Measurements from ENCODE around the gene NFIC.
A peak's percentile ranks its signal among the peaks of the same experiment; 100 is the strongest.
"Not testable (repeated sequence)": the region's sequence is repeated elsewhere in the genome, so short reads cannot be mapped to it uniquely, and the experiment has no call there.

NFIC gene

GRCh38 chr19:3441089-3441985, 75.0 kb downstream of the NFIC start:
- Histone ChIP-seq H3K9ac (ENCODE audit: low read length) (no peak overlapping the region), H3K4me3 (ENCODE audit: low read length) (no peak overlapping the region), H3K9me3 (ENCODE audit: control insufficient read depth, low read length) (no peaks in the 10 kb centered on the region), H3K4me1 (ENCODE audit: control insufficient read depth, insufficient read depth, low read length) (no peaks in the 10 kb centered on the region), H3K27me3 (replicated peaks; ENCODE audit: control insufficient read depth, insufficient read depth, low read length) (no peaks in the 10 kb centered on the region), H3K36me3 (ENCODE audit: control insufficient read depth, insufficient read depth, low read length, severe bottlenecking) (peaks cover 74% of the 10 kb centered on the region)
- no peak for DNase-seq (ENCODE audit: low read depth)

GRCh38 chr19:3441986-3442329, 75.6 kb downstream of the NFIC start:
- no peaks in the 10 kb centered on the region for H3K4me1 ChIP-seq (ENCODE audit: control insufficient read depth, insufficient read depth, low read length)
- H3K36me3 ChIP-seq (ENCODE audit: control insufficient read depth, insufficient read depth, low read length, severe bottlenecking), result peaks cover 73% of the 10 kb centered on the region
- DNase-seq (ENCODE audit: low read depth), result no peak
- H3K4me3 ChIP-seq (ENCODE audit: low read length), result no peak overlapping the region
- H3K9me3 ChIP-seq (ENCODE audit: control insufficient read depth, low read length), result no peaks in the 10 kb centered on the region
- H3K27me3 ChIP-seq (replicated peaks; ENCODE audit: control insufficient read depth, insufficient read depth, low read length), result no peaks in the 10 kb centered on the region
- no peak overlapping the region for H3K9ac ChIP-seq (ENCODE audit: low read length)

- H3K9me3 ChIP-seq (ENCODE audit: control insufficient read depth, low read length), result no peaks in the 10 kb centered on the region
- no peak for DNase-seq (ENCODE audit: low read depth)
- H3K27me3 ChIP-seq (replicated peaks; ENCODE audit: control insufficient read depth, insufficient read depth, low read length), result no peaks in the 10 kb centered on the region
Measured at GRCh38 chr19:3442487-3443071, 76.2 kb downstream of the NFIC start.

GRCh38 chr19:3443840-3444694, 77.7 kb downstream of the NFIC start:
- H3K36me3 ChIP-seq (ENCODE audit: control insufficient read depth, insufficient read depth, low read length, severe bottlenecking), result peaks cover 72% of the 10 kb centered on the region
- H3K4me3 ChIP-seq (ENCODE audit: low read length), result no peak overlapping the region
- no peak for DNase-seq (ENCODE audit: low read depth)
- no peaks in the 10 kb centered on the region for H3K4me1 ChIP-seq (ENCODE audit: control insufficient read depth, insufficient read depth, low read length)
- no peaks in the 10 kb centered on the region for H3K9me3 ChIP-seq (ENCODE audit: control insufficient read depth, low read length)
- H3K27me3 ChIP-seq (replicated peaks; ENCODE audit: control insufficient read depth, insufficient read depth, low read length), result no peaks in the 10 kb centered on the region
- no peak overlapping the region for H3K9ac ChIP-seq (ENCODE audit: low read length)

More at GRCh38 chr19:3442487-3443071, 76.2 kb downstream of the NFIC start:
- Histone ChIP-seq H3K4me1 (ENCODE audit: control insufficient read depth, insufficient read depth, low read length) (no peaks in the 10 kb centered on the region), H3K9ac (ENCODE audit: low read length) (no peak overlapping the region), H3K36me3 (ENCODE audit: control insufficient read depth, insufficient read depth, low read length, severe bottlenecking) (peaks cover 73% of the 10 kb centered on the region), H3K4me3 (ENCODE audit: low read length) (no peak overlapping the region)

GRCh38 chr19:3444695-3445234, 78.4 kb downstream of the NFIC start:
- Histone ChIP-seq H3K36me3 (ENCODE audit: control insufficient read depth, insufficient read depth, low read length, severe bottlenecking) (peaks cover 74% of the 10 kb centered on the region), H3K4me1 (ENCODE audit: control insufficient read depth, insufficient read depth, low read length) (no peaks in the 10 kb centered on the region), H3K27me3 (replicated peaks; ENCODE audit: control insufficient read depth, insufficient read depth, low read length) (no peaks in the 10 kb centered on the region), H3K9me3 (ENCODE audit: control insufficient read depth, low read length) (no peaks in the 10 kb centered on the region), H3K9ac (ENCODE audit: low read length) (no peak overlapping the region), H3K4me3 (ENCODE audit: low read length) (no peak overlapping the region)
- no peak for DNase-seq (ENCODE audit: low read depth)

- DNase-seq (ENCODE audit: low read depth); H3K4me3 ChIP-seq (ENCODE audit: low read length); H3K27me3 ChIP-seq (replicated peaks; ENCODE audit: control insufficient read depth, insufficient read depth, low read length); H3K9ac ChIP-seq (ENCODE audit: low read length); H3K9me3 ChIP-seq (ENCODE audit: control insufficient read depth, low read length): not testable (repeated sequence)
- Histone ChIP-seq H3K36me3 (ENCODE audit: control insufficient read depth, insufficient read depth, low read length, severe bottlenecking) (peaks cover 66% of the 10 kb centered on the region), H3K4me1 (ENCODE audit: control insufficient read depth, insufficient read depth, low read length) (peaks cover 13% of the 10 kb centered on the region)
Measured at GRCh38 chr19:3446657-3447056, 80.3 kb downstream of the NFIC start.

GRCh38 chr19:3448616-3449334, 82.4 kb downstream of the NFIC start:
- H3K27me3 ChIP-seq (replicated peaks; ENCODE audit: control insufficient read depth, insufficient read depth, low read length), result no peaks in the 10 kb centered on the region
- no peak overlapping the region for H3K4me3 ChIP-seq (ENCODE audit: low read length)
- H3K9me3 ChIP-seq (ENCODE audit: control insufficient read depth, low read length), result no peaks in the 10 kb centered on the region
- H3K36me3 ChIP-seq (ENCODE audit: control insufficient read depth, insufficient read depth, low read length, severe bottlenecking), result peaks cover 74% of the 10 kb centered on the region
- H3K4me1 ChIP-seq (ENCODE audit: control insufficient read depth, insufficient read depth, low read length), result peaks cover 13% of the 10 kb centered on the region
- H3K9ac ChIP-seq (ENCODE audit: low read length), result no peak overlapping the region
- DNase-seq (ENCODE audit: low read depth), result no peak

- Histone ChIP-seq H3K36me3 (ENCODE audit: control insufficient read depth, insufficient read depth, low read length, severe bottlenecking) (peaks cover 76% of the 10 kb centered on the region), H3K4me3 (ENCODE audit: low read length) (no peak overlapping the region), H3K4me1 (ENCODE audit: control insufficient read depth, insufficient read depth, low read length) (peaks cover 13% of the 10 kb centered on the region), H3K9me3 (ENCODE audit: control insufficient read depth, low read length) (no peaks in the 10 kb centered on the region), H3K27me3 (replicated peaks; ENCODE audit: control insufficient read depth, insufficient read depth, low read length) (no peaks in the 10 kb centered on the region), H3K9ac (ENCODE audit: low read length) (peak overlapping the region; percentile 39)
- DNase-seq (ENCODE audit: low read depth), result peak; percentile 94
Measured at GRCh38 chr19:3450796-3451411, 84.5 kb downstream of the NFIC start.

GRCh38 chr19:3451451-3451866, 85.1 kb downstream of the NFIC start:
- peaks cover 73% of the 10 kb centered on the region for H3K36me3 ChIP-seq (ENCODE audit: control insufficient read depth, insufficient read depth, low read length, severe bottlenecking)
- no peaks in the 10 kb centered on the region for H3K27me3 ChIP-seq (replicated peaks; ENCODE audit: control insufficient read depth, insufficient read depth, low read length)
- no peak for DNase-seq (ENCODE audit: low read depth)
- no peaks in the 10 kb centered on the region for H3K9me3 ChIP-seq (ENCODE audit: control insufficient read depth, low read length)
- peak overlapping the region; percentile 39 for H3K9ac ChIP-seq (ENCODE audit: low read length)
- peaks cover 13% of the 10 kb centered on the region for H3K4me1 ChIP-seq (ENCODE audit: control insufficient read depth, insufficient read depth, low read length)
- H3K4me3 ChIP-seq (ENCODE audit: low read length), result no peak overlapping the region

GRCh38 chr19:3452171-3452941, 86.0 kb downstream of the NFIC start:
- no peak for DNase-seq (ENCODE audit: low read depth)
- Histone ChIP-seq H3K9ac (ENCODE audit: low read length) (no peak overlapping the region), H3K27me3 (replicated peaks; ENCODE audit: control insufficient read depth, insufficient read depth, low read length) (no peaks in the 10 kb centered on the region), H3K4me3 (ENCODE audit: low read length) (no peak overlapping the region), H3K9me3 (ENCODE audit: control insufficient read depth, low read length) (no peaks in the 10 kb centered on the region), H3K4me1 (ENCODE audit: control insufficient read depth, insufficient read depth, low read length) (peaks cover 19% of the 10 kb centered on the region), H3K36me3 (ENCODE audit: control insufficient read depth, insufficient read depth, low read length, severe bottlenecking) (peaks cover 70% of the 10 kb centered on the region)

Data from adipocyte (in vitro differentiated cells).